ENCODE measurements around the gene MAP2.
"Not testable (repeated sequence)": the region's sequence is repeated elsewhere in the genome, so short reads cannot be mapped to it uniquely, and the experiment has no call there.

The MAP2 gene

DNA sequence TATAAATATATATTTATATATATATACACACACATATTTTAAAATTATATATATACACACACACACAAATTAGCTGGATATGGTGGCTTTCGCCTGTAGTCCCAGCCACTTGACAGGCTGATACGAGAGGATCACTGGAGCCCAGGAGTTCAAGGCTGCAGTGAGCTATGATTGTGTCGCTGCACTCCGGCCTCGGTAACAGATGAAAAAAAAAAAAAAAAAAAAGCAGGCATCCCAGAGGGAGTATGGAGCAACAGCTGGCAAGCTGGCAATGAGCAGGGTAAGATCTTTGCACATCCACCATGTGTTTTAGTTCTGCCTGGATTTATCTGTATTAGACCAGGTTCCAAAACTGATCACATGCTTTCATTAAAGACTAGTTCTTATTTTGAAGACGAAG lies 170.1 kb downstream of the MAP2 start:
- no peak for DNase-seq (ENCODE audit: low read depth in 2 of 2)

DNA sequence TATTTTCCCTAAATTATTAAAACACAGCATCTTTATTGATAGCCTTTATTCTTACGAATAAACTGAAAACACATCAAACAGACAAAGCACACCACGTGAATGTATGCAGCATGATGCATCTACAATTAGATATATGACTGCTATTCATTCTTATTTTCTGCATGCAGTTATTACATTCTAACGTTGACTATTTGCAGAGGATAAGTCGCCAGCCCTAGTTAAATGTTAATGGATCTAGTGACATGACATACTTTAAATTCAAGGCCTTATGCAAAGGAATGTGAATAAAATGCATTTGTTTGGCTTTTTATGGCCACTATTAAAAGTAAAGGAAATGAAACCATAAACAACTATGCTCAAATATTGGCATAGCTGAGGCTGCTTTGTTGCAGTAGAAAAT lies 172.4 kb downstream of the MAP2 start:
- no peak for DNase-seq (ENCODE audit: low read depth in 2 of 2)

DNA sequence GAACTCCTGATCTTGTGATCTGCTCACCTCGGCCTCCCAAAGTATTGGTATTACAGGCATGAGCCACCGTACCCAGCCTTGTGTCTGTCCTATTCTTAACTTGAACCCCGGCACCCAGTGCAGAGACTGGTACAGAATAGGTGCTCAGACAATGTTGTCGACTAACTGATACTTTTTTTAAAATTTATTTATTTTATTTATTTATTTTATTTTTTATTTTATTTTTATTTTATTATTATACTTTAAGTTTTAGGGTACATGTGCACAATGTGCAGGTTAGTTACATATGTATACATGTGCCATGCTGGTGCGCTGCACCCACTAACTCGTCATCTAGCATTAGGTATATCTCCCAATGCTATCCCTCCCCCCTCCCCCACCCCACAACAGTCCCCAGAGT lies 174.4 kb downstream of the MAP2 start:
- DNase-seq (ENCODE audit: low read depth in 2 of 2), result not testable (repeated sequence)

DNA sequence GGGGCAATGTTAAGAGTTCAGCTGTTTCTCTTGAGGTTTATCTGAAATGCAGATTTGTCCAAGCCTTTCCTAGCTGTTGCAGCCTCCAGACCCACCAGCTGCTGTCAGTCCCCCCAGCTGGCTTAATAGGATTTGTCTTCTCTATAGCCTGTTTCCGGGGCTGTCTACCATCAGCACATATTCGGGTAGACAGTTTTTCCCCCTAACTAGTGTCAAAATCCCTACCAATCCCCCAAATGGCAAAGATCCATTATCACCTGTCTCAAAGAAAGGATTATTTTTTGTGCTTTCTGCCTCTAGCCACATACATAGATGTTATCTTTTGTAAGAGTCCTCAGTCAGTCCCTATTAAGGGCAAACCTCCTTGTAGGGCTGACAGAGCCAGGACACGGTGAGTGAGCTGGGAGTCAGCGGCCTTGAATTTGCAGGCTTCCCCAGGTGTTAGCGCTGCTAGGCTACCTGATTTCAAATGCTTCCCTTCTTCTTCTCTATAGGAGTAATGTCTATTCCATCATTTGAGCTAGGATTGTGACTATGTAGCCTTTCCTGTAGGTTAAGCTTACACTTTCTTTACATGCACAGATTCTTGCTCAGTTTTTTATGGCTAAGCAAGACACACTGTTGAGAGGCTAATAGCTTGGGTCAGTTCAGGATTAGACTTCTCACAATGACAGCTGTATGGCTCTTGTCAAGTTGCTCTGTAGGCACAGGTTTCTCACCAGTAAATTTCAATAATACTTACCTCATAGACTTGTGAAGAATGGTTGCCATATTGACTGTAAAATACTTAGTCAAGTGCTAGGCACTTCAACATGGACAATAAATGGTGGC lies 176.7 kb downstream of the MAP2 start:
- no peak for DNase-seq (ENCODE audit: low read depth in 2 of 2)

DNA sequence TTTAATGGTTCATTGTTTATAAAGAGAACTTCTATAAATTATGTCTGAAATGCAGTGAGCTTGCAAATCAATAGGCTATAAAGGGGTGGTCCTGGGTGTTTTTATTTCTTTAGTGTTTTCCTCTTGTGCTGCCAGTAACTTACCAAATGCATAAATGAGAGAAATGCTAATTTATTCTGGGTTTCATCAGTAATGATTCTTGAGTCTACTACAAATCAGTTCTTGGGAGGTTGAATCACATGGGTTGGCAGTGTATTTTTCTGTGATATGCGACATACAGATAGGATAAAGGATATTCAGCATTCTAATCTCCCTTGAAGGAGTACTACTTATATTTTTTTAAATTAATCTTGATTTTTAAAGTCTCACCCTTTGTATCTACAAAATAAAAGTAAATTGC lies 177.7 kb downstream of the MAP2 start:
- no peak for DNase-seq (ENCODE audit: low read depth in 2 of 2)

DNA sequence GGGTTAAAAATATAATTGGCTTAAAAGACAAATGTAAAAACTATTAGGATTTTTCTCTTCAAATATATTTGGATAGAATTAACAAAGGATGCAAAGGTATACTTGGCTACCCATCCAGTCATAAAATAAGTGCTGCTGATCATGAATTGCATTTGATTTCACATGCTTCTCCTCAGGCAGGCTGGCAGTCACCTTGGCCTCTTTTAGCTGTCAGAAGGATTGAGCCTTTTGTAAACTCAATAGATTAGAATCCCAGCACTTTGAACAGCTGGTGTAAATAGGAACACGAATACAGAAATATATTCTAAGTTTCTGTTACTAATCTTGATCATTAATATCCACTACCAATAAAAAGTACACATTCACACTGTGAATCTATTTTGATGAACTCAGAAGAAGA lies 178.4 kb downstream of the MAP2 start:
- no peak for DNase-seq (ENCODE audit: low read depth in 2 of 2)

DNA sequence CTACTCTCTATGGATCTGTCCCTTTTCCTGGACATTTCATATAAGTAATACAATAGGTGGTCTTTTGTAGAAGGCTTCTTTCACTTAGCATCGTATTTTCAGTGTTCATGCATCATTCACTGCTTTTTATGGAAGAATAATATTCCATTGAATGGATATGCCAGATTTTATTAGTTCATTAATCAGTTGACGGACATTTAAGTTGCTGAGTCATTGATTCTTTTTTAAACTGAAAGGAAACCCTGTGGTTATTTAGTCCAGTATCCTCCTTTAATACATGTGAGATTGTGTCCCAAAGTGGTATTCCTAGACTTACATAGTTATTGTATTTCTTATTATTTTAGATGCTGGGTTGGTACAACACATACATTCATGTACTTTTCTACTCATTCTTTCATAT lies 185.7 kb downstream of the MAP2 start:
- DNase-seq (ENCODE audit: low read depth in 2 of 2), result no peak

DNA sequence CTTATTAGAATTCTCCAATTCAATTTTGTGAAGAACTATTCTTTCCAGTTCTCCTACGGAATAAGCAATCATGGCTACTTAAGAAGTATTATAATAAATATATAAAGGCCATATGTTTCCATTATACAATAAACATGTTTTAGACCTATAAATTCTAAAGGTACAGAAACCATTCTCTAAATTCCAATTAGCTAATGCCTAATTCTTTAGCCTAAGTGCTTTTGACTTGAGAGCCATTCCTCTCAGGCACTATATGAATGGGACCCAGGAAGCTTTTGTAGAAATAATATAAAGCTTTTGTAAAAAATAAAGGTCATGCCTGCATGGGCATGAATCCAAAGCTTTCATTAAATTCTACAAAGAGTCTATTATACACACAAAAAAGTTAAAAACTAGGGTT lies 186.8 kb downstream of the MAP2 start:
- no peak for DNase-seq (ENCODE audit: low read depth in 2 of 2)

DNA sequence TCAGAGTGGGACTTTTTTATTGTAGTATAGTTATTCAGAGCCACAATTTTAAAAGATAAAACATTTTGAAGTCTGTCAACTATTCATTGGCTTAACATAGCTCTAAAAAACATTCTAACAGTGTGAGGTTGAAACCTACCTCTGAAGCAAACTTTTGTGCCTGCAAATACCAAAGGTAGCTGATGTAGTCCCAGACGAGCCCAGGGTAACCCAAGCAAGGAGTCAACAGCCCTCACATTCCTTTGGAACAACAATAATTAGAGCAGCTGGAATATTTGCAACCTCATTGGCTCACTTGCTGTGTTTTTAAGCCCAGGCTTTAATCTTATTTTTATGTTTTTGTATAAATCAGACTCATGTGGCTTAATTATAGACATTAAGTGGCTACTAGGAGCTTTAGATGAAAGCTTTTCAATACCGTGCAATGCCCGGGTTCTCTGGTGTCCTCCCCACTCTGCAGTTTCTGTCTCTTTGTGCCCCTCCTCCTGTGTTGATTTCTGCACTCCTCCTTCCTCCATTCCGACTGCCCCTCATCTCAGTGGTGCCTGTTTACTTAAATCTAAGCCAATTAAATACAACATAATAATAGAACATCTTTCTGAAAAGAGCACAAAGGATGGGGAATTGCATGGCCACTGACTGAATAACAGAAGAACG lies 189.9 kb downstream of the MAP2 start:
- no peak for DNase-seq (ENCODE audit: low read depth in 2 of 2)

DNA sequence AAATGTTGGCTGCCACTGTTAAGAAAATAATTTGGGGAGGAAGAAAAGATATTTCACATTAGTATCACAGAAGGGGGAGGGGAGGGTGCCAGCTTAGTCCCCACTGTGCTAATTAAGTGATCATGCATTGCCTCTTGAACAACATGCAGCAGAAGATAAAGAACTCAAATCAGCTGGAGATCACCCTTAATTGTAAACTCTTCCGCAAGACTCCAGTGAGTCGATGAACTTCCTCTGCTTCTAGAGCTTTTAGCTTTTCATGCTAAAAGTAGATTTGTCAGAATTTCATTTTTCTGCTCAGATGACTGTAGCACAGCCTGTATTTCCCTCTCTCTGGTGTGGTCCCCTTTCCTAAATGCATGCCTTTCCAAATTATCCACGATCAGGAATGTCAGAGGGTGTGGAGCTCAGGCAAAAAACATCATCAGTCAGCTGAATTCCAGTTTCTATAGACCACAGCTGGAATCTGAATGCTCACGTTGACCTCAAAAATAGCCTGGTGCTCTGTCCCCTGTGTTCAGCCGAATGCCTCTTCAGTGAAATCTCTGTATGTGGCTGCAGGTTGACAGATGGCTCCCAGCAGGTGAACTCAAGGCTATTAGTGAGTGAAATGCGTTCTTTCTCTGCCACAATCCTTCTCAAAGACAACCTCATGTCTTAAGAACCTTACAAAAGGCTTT lies 191.0 kb downstream of the MAP2 start:
- DNase-seq (ENCODE audit: low read depth in 2 of 2), result no peak

DNA sequence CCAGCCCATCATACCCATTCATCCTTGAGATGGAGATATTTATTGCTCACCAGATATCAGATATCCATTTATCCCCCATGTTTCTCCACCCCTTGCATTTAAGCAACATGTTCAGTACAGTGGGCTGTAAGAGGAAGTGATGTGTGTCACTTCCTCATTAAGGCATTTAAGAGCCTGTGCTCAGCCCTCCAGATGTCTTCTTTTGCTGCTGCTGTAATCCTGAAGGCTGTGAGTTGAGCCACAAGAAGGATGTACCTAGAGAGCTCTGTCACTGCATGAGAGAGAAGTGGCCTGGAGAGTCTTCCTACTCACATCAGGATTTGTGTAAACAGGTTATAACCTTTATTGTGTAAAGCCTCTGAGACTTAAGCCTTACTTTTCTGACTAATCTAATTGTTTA lies 195.9 kb downstream of the MAP2 start:
- no peak for DNase-seq (ENCODE audit: low read depth in 2 of 2)

DNA sequence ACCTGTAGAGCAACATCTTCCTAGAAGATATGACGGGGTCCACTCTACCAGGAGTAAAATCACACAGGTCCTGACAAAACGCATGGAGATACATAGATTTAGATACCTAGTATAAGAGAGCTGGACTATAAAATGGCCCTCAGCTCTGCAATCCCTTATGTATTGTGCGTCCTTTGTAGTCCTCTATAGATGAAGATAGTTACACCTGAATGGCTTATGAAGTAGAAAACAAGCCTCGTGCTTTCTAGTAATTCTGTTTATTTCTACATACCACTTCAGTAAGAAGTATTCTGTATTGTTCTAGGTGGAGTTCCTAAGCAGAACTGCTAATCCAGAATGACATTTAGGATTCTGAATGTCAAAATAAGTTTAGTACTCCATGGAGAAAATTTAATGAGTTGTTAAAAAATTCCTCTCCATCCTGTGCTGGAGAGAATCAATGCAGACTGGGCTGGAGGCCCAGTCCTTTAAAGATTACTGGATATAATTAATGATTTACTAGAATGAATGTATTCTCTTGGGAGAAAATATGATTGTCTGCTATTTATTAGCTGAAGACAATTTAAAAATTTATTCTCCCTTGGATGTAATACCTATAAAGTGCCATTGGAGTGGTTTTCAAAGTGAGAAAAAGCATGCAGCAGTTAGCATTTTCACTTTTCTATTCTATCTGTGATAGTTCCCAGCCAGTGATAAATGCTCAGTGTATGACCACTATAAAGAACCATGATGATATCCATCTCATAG lies 200.5 kb downstream of the MAP2 start:
- DNase-seq (ENCODE audit: low read depth in 2 of 2), result no peak

DNA sequence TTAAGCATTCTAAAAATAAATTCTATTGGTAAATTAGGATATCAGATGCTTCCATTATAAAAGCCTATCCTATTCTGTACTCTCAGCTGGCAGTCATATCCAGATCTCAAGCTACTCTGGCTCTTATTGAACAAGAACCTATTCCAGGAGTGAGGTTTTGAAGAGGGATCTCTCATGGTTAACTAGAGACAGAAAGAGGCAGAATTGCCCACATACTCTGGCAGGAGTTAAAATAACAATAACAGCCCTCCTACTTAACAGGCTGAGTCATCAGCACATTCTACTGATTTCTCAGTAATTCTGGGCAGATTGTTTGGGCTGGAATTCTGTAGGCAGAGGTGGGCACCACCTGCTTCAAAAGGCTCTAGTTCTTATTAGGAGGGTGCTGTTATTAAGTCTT lies 205.8 kb downstream of the MAP2 start:
- no peak for DNase-seq (ENCODE audit: low read depth in 2 of 2)

DNA sequence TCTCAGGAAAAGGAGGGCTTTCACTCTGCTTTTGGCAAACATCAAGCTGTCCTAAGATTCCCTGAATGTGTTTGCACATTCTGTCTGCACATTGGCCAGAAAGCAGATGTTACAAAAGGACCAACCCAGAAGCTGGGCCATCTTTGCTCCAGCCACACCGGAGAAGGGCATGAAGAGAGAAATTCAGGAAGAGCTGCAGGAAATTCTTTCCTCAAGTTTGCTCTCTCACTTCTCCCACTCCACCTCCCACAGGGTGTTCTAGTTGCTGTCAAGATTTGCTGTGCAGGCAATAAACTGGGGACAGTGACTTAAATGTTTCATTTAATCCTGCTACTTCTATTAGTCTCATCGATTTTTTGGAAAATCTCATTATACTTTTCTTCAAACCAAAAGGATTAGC lies 210.1 kb downstream of the MAP2 start:
- DNase-seq (ENCODE audit: low read depth in 2 of 2), result no peak

DNA sequence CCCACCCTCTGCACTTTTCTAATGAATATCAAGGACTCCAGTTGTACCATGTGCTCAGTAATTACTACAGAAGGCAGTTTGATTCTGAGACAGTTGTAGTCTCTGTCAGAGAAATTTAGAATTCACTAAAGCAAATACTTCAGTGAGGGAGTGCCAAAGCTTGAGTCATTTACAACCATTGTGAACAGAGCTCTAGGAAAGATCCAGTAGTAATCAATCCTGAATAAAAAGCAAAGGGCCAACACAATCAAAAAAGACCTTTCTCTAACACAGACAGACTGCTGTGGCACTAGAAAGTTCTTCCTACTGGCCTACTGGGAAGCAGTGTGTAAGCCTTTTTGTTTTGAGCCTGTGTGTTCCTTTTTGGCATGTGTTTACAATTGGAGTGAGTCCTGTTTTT lies 212.2 kb downstream of the MAP2 start:
- no peak for DNase-seq (ENCODE audit: low read depth in 2 of 2)

DNA sequence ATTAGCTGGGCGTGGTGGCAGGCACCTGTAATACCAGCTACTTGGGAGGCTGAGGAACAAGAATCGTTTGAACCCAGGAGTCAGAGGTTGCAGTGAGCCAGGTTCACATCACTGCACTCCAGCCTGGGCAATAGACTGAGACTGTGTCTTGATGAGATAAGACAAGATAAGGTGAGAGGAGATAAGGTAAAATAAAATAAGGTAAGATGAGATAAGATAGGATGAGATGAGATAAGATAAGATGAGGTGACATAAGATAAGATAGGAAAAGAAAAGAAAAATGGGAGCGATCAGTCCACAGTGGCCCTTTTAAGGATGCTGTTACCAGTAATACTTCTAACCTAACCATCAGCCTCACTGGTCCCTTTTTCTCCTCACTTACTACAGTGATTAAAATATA lies 213.4 kb downstream of the MAP2 start:
- DNase-seq (ENCODE audit: low read depth in 2 of 2), result no peak

DNA sequence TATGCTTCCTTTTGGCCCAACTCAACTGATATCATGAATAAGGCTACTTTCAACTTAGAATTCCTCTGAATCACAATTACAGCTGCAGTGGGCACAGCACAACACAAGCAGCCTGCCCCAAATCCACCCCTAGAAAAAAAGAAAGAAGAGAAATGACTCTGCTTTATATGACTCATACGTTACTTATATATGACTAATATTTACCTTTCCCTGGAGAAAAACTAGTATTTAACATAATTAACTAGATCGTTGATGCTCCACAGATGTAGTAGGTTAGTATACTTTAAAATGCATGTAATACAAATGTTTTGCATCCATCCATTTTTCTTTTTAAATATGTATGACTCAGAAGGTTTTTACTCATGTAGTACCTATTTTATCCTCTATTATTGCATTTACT lies 214.5 kb downstream of the MAP2 start:
- no peak for DNase-seq (ENCODE audit: low read depth in 2 of 2)

DNA sequence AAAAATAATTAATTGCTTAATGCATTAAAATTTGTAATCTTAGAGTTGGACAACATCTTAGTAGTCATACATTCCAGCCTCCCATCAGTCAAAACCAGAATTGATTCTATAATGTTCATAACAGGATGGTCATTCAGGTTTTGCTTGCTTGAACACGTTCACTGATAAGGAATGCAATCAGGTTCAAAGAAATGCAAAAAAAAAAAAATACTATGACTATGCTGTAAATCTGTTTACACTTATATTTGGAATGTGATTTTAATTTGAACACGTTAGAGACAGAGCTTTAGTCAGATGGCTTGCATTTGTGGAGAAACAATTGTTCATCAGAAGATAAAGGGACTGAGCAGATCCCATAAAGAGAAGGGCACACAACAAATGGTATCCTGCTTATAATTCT lies 216.5 kb downstream of the MAP2 start:
- DNase-seq (ENCODE audit: low read depth in 2 of 2), result no peak

DNA sequence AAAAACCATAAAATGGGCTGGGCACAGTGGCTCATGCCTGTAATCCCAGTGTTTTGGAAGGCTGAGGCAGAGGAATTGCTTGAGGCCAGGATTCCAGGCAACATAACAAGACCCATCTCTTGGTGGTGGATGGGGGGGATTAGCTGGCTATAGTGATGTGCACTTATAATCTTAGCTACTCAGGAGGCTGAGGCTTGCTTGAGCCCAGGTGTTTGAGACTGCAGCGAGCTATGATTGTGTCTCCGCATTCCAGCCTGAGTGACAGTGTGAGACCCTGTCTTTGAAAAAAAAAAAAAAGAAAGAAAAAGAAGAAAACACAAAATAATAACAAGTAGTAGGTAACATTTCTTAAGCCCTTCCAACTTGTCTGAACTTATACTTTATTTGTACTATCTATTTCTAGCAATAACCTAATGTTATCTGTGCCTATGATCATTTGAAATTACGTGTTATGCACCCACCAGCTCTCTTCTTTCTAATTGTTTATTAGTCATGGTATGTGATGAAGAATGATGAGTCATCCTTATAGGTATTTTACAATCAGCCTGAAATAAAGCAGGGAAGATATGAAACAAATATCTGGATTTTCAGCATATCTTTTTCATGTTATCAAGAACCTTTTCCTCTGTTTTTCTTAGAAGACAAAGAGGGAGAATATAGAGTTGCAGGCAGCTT lies 218.4 kb downstream of the MAP2 start:
- no peak for DNase-seq (ENCODE audit: low read depth in 2 of 2)

DNA sequence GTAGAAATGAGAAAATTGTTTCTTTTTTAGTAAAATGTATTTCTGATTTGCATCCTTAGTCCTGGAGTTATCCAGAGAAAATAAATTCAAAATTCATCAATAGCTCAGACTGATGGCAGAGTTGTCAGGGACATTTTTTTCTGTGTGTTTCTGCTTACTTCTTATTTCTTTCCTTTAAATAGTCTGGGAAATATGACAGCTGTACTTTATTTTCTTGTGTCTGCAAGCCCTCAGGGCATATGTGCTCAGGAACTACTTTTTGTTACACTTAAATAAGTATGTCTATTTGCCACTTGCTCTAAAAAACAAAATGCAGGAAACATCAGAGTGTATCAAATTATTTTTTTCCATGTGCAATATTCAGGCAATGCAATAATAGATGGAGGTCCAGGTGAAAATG lies 221.0 kb downstream of the MAP2 start:
- no peak for DNase-seq (ENCODE audit: low read depth in 2 of 2)

DNA sequence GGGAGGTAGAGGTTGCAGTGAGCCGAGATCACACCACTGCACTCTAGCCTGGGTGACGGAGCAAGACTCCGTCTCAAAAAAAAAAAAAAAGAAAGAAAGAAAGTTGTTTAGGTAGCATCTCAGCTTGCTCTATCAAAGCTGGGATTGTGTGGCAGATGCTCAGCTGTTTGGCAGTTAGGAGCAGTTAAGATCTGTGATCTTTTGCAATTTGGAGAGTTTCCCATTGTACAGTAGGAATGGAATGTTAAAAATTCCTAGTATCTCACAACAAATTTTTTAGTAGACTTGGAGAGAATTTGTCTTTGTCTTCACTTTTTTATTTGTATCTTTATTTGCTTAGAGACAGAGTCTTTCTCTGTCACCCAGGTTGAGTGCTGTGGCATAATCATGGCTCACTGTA lies 224.9 kb downstream of the MAP2 start:
- no peak for DNase-seq (ENCODE audit: low read depth in 2 of 2)

DNA sequence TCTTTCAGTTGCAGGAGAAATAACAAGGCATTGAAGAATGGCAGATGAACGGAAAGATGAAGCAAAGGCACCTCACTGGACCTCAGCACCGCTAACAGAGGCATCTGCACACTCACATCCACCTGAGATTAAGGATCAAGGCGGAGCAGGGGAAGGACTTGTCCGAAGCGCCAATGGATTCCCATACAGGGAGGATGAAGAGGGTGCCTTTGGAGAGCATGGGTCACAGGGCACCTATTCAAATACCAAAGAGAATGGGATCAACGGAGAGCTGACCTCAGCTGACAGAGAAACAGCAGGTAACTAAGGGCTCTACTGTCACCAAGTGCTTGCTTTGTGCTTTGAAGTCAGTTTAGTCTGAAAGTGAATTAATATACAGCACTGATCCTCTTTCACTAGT lies 229.3 kb downstream of the MAP2 start:
- DNase-seq (ENCODE audit: low read depth in 2 of 2), result no peak
